Fibroblast of lung (primary cell): ENCODE measurements around the gene KRTAP9-4.

Experiments used
- CTCF ChIP-seq, 2 donors: IDR thresholded peaks in 1 of 2; conservative IDR thresholded peaks in 1 of 2; 1 replicate in 1 of 2; 2 replicates in 1 of 2; pipeline ENCODE4 v1.5.1; 2011 to 2012; ENCODE audit warnings: low read length in 2 of 2, control low read depth in 1 of 2, inconsistent platforms in 1 of 2, low read depth in 1 of 2, mild to moderate bottlenecking in 1 of 2
- EZH2 ChIP-seq: IDR thresholded peaks from 2 replicates; pipeline ENCODE4 v1.5.1; 2012; ENCODE audit warnings: low read length, control low read depth, mild to moderate bottlenecking; ENCODE audit errors: missing control alignments

GRCh38 chr17:41215681-41216080 is 33.8 kb upstream of the KRTAP9-4 start:
- TF ChIP-seq CTCF (conservative IDR thresholded peaks at IDR 0.05 in 1 of 2, IDR thresholded peaks at IDR 0.05 in 1 of 2; ENCODE audit: low read depth in 1 of 2, low read length in 2 of 2) (no peak), EZH2 (no peak)
